22Rv1 (cell line): ENCODE results near the gene PRKCE.

ENCODE experiments used
- H3K27ac ChIP-seq: fragments of 450-650 bp; 2 replicates; pipeline ENCODE4 v1.5.1; 2017
- ZFX ChIP-seq: fragments of 450-650 bp; IDR thresholded peaks from 2 replicates; pipeline ENCODE4 v1.6.1; 2017; ENCODE audit warnings: antibody characterized with exemption, borderline replicate concordance
- TF ChIP-seq, protein P1 (sequence below): fragments of 450-650 bp; IDR thresholded peaks from 2 replicates; pipeline ENCODE4 v1.5.1; 2017; ENCODE audit warnings: mild to moderate bottlenecking

The PRKCE gene

GRCh38 chr2:46040563-46041155 is 389.2 kb downstream of the PRKCE start:
- TF ChIP-seq, protein P1, sequence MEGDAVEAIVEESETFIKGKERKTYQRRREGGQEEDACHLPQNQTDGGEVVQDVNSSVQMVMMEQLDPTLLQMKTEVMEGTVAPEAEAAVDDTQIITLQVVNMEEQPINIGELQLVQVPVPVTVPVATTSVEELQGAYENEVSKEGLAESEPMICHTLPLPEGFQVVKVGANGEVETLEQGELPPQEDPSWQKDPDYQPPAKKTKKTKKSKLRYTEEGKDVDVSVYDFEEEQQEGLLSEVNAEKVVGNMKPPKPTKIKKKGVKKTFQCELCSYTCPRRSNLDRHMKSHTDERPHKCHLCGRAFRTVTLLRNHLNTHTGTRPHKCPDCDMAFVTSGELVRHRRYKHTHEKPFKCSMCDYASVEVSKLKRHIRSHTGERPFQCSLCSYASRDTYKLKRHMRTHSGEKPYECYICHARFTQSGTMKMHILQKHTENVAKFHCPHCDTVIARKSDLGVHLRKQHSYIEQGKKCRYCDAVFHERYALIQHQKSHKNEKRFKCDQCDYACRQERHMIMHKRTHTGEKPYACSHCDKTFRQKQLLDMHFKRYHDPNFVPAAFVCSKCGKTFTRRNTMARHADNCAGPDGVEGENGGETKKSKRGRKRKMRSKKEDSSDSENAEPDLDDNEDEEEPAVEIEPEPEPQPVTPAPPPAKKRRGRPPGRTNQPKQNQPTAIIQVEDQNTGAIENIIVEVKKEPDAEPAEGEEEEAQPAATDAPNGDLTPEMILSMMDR: no peak
- no peak for TF ChIP-seq ZFX
- H3K27ac ChIP-seq: peak overlapping the region; percentile 75

DNA sequence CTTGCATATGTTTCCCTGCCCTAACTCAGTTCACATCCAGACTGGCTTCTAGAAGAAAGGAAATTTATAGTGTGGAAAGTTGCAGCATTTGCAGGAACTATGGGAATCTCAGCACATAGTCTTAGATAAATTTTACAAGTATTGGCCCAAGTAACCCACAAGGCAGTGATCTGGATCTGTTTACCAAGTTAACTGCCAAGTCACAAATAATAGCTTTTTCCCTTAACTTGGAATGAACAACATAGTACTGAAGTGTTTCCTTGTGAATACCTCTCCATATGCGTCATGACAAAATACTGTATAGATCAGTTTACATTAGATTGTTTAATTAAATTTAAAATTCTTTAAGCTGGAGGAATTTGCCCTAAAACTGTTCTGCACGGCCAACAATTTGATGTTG is 390.0 kb downstream of the PRKCE start:
- peak overlapping the region; percentile 75 for H3K27ac ChIP-seq

GRCh38 chr2:46042207-46042637 is 390.7 kb downstream of the PRKCE start:
- no peak for TF ChIP-seq ZFX
- TF ChIP-seq, protein P1: no peak
- peak overlapping the region; percentile 75 for H3K27ac ChIP-seq

More for the DNA sequence above, 390.0 kb downstream of the PRKCE start:
- TF ChIP-seq, protein P1: no peak
- TF ChIP-seq ZFX: no peak

DNA sequence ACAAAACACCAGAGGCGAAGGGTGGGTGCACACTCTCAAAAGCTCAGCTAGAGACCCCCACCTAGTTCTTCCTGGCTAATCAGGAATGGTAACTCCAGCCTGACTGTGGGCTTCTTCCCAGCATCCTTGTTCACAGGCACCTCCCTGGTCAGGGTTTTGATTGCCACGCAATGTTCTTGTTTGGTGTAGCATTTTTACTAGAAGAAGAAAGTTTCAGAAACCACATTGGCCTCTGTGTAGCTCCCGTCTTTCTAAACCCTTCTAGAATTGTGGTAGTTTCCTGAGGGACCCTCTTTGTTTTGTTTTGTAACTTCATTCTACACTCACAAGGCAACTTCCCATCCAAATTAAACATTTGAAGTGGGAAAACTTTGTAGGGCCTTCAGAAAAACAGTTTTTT is 391.2 kb downstream of the PRKCE start:
- peak overlapping the region; percentile 75 for H3K27ac ChIP-seq
- TF ChIP-seq ZFX: no peak
- TF ChIP-seq, protein P1: no peak

DNA sequence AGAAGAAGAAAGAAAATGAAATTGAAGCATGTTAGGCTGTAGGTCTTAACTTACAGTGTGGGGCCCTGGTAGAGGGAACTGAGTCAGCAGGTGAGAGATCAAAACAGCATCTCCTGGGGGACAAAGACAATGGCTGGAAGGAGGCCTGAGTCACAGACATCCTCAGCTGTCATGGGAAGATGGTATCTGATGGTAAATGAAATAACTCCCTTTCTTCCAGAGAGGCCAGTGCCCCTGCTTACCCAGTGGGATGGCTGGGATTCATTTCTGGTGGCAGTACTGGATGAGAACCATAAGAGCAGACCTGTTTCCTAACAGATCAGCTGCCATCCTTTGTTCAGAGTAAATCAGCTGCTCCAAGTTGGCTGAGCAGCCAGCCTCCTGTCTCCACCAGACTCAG is 394.4 kb downstream of the PRKCE start:
- H3K27ac ChIP-seq: no peak overlapping the region
- no peak for TF ChIP-seq ZFX
- TF ChIP-seq, protein P1: no peak

DNA sequence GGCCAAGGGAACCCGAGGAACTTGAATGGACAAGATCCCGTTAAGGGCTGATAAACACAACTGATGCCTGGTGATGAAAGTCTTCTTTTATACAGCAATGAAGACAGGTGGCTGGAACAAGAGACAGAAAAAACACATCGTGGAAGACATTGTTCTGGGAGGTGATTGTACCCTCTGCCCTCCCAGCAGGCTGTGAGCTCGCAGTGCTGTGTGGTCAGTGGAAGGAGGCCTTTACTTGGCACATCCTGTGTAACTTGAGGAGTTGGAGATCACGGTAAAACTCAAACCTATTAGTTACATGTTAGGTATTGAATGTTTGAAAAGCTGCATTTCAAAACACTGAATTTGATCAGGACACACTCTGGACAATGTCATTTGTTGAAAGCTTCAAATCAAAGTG is 395.8 kb downstream of the PRKCE start:
- no peak overlapping the region for H3K27ac ChIP-seq
- TF ChIP-seq, protein P1: no peak
- no peak for TF ChIP-seq ZFX

DNA sequence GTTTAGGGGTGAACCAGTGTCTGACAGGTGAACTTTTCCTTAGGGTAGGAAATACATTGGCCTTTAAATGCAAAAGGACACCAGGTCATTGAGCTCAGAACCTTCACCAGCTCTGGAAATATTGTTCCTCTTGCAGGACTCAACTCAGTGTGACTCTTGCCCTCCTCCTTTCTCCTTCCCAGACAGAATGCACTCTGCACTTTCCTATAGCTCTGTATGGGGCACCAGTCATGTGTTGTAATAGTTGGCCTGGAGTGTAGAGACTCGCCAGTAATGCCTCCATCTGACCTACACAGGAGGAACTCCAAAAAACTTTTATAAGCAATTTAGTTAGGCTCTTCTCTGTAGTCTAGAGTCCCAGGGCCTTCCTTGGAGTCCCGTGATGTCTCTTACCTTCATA is 397.2 kb downstream of the PRKCE start:
- H3K27ac ChIP-seq: no peak overlapping the region
- TF ChIP-seq, protein P1: no peak
- TF ChIP-seq ZFX: no peak
